ENCODE data around the gene SAE1. TPM values are rescaled to one million over a fixed set of nuclear protein-coding genes. Genes with fewer than 3 reads are reported as not detected.

SAE1 gene
- total RNA-seq, 1 experiment from 2014 or later: 234 TPM

DNA sequence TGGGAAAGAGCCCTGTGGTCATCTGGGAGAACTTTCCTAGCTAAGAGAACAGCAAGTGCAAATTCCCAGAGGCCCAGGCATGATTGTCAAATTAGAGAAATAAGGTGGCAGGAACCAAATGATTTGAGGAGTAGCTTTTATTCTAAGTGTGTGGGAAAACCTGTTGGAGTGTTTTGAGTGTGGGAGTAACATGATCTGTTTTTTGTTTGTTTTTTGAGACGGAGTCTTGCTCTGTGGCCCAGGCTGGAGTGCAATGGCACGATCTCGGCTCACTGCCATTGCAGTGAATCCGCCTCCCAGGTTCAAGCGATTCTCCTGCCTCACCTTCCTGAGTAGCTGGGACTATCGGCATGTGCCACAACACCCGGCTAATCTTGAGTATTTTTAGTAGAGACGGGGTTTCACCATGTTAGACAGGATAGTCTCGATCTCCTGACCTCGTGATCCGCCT lies 2.4 kb downstream of the SAE1 start:
- no peak overlapping the region for H4K5ac ChIP-seq (ENCODE audit: insufficient read length, low read depth, low read length)
- peak overlapping the region; percentile 40 to 89 (median 83); a peak in 5 of 7 replicates for H3K27ac Mint-ChIP-seq
- H3K18ac ChIP-seq (ENCODE audit: insufficient read length, low read depth, low read length): no peak overlapping the region
- no peaks in the 10 kb centered on the region for H4K20me1 ChIP-seq (ENCODE audit: control insufficient read depth, insufficient read depth, insufficient read length)
- peaks cover 3 to 8% of the 10 kb centered on the region in 2 experiments; a peak in 3 of 5 replicates for H3K9me3 Mint-ChIP-seq
- H3K36me3 Mint-ChIP-seq (ENCODE audit: insufficient read depth in 1 of 3, low read depth in 3 of 3): peaks cover 35 to 58% (median 38%) of the 10 kb centered on the region in 3 experiments
- H3K27me3 Mint-ChIP-seq (ENCODE audit: low read depth): no peaks in the 10 kb centered on the region
- H3K9ac ChIP-seq (ENCODE audit: extremely low read depth, insufficient read length, low read length): no peak overlapping the region
- H3K4me1 Mint-ChIP-seq: peaks cover 28 to 41% of the 10 kb centered on the region in 2 experiments
- H3K79me1 ChIP-seq (ENCODE audit: insufficient read depth, low read depth, low read length, poor library complexity, severe bottlenecking): peaks cover 4% of the 10 kb centered on the region
- H3K23me2 ChIP-seq (ENCODE audit: insufficient read length, low read depth, low read length, poor library complexity, severe bottlenecking): no peaks in the 10 kb centered on the region
- no CpG with 5 or more reads among the region's 11 CpGs for WGBS (ENCODE audit: extremely low coverage, insufficient read length, low lambda C conversion rate)
- peaks cover 2% of the 10 kb centered on the region; the same call in 1 of the 2 replicates for H3K4me1 ChIP-seq (ENCODE audit: insufficient read depth, low read length)
- H2AFZ ChIP-seq (ENCODE audit: low read length): no peak overlapping the region
- no peaks in the 10 kb centered on the region for H3K9me3 ChIP-seq (ENCODE audit: control insufficient read depth, low read depth, low read length)
- no peak overlapping the region for H3K27ac ChIP-seq (ENCODE audit: insufficient read length, low read depth, low read length)
- DNase-seq: no peak
- no peak overlapping the region for H2BK120ac ChIP-seq (ENCODE audit: low read depth, low read length, poor library complexity, severe bottlenecking)
- H3K4me2 ChIP-seq (ENCODE audit: insufficient read depth, insufficient read length, low read length): no peak overlapping the region
- H2BK15ac ChIP-seq (ENCODE audit: low read depth, low read length): no peak overlapping the region
- TF ChIP-seq, protein P1, sequence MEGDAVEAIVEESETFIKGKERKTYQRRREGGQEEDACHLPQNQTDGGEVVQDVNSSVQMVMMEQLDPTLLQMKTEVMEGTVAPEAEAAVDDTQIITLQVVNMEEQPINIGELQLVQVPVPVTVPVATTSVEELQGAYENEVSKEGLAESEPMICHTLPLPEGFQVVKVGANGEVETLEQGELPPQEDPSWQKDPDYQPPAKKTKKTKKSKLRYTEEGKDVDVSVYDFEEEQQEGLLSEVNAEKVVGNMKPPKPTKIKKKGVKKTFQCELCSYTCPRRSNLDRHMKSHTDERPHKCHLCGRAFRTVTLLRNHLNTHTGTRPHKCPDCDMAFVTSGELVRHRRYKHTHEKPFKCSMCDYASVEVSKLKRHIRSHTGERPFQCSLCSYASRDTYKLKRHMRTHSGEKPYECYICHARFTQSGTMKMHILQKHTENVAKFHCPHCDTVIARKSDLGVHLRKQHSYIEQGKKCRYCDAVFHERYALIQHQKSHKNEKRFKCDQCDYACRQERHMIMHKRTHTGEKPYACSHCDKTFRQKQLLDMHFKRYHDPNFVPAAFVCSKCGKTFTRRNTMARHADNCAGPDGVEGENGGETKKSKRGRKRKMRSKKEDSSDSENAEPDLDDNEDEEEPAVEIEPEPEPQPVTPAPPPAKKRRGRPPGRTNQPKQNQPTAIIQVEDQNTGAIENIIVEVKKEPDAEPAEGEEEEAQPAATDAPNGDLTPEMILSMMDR (conservative IDR thresholded peaks at IDR 0.05): no peak
- H2BK20ac ChIP-seq (ENCODE audit: low read depth, low read length, poor library complexity, severe bottlenecking): no peak overlapping the region
- no peak overlapping the region for H3K4ac ChIP-seq (ENCODE audit: low read depth, low read length)
- no peak overlapping the region for H4K91ac ChIP-seq (ENCODE audit: insufficient read length, low read depth, low read length)
- no peak overlapping the region for H4K8ac ChIP-seq (replicated peaks; ENCODE audit: insufficient read length, low read depth, low read length)
- H3K79me2 ChIP-seq (ENCODE audit: insufficient read depth, low read length): peaks cover 56% of the 10 kb centered on the region; the same call in 1 of the 2 replicates
- no peak overlapping the region for H2BK5ac ChIP-seq (ENCODE audit: insufficient read length, low read length)
- H2BK12ac ChIP-seq (ENCODE audit: insufficient read length, low read depth, low read length): no peak overlapping the region
- no peaks in the 10 kb centered on the region for H3K27me3 ChIP-seq (ENCODE audit: insufficient read depth, low read length)
- H3K14ac ChIP-seq (ENCODE audit: insufficient read depth, low read length): no peak overlapping the region
- no peak overlapping the region for H3K23ac ChIP-seq (ENCODE audit: insufficient read length, low read depth, low read length)
- H3K56ac ChIP-seq (ENCODE audit: insufficient read length, low read depth, low read length): no peak overlapping the region
- no peak overlapping the region for H3T11ph ChIP-seq (ENCODE audit: low read length)
- H2AK5ac ChIP-seq (ENCODE audit: insufficient read length, low read length): no peak overlapping the region
- H3K4me3 Mint-ChIP-seq: peak overlapping the region; percentile 96 to 99

Measured in H9 (cell line).